OCI-LY3 (cell line): ENCODE measurements around the gene DELE1.

Source experiments
- H2AFZ ChIP-seq: fragments of 200-600, 300-600 bp; shearing (Covaris generic); 2 replicates; pipeline ENCODE4 v1.6.0; 2014; ENCODE audit warnings: antibody characterized with exemption, low read depth, low read length
- H3K27ac ChIP-seq: fragments of 200-600, 300-600 bp; sonication (generic); 2 replicates; pipeline ENCODE4 v1.5.1; 2014; ENCODE audit warnings: mild to moderate bottlenecking, low read length, moderate library complexity, mixed read lengths
- H3K27me3 ChIP-seq: fragments of 200-600, 300-600 bp; sonication (generic); 2 replicates; pipeline ENCODE4 v1.6.1; 2014; ENCODE audit warnings: low read depth, low read length, mixed read lengths
- H3K36me3 ChIP-seq: fragments of 200-600, 300-600 bp; sonication (generic); replicated peaks from 2 replicates; pipeline ENCODE3; 2014; ENCODE audit warnings: low read depth, low read length, mixed read lengths
- H3K4me1 ChIP-seq: fragments of 300-600, 200-600 bp; sonication (generic); 2 replicates; pipeline ENCODE4 v1.6.1; 2014; ENCODE audit warnings: low read length, mixed read lengths
- H3K4me2 ChIP-seq: fragments of 200-600, 300-600 bp; sonication (generic); 2 replicates; pipeline ENCODE4 v1.6.1; 2014; ENCODE audit warnings: low read length, mixed read lengths
- H3K4me3 ChIP-seq: fragments of 300-600, 200-600 bp; sonication (generic); 2 replicates; pipeline ENCODE4 v1.5.1; 2014; ENCODE audit warnings: antibody characterized with exemption, mild to moderate bottlenecking, low read length, moderate library complexity
- H3K79me2 ChIP-seq: fragments of 300-600, 200-600 bp; shearing (Covaris generic); 2 replicates; pipeline ENCODE4 v1.6.1; 2014; ENCODE audit warnings: mild to moderate bottlenecking, low read length, mixed read lengths
- H3K9ac ChIP-seq: fragments of 300-600, 200-600 bp; shearing (Covaris generic); 2 replicates; pipeline ENCODE4 v1.6.0; 2014; ENCODE audit warnings: mild to moderate bottlenecking, low read length, moderate library complexity
- H3K9me3 ChIP-seq: fragments of 200-600, 300-600 bp; shearing (Covaris generic); 2 replicates; pipeline ENCODE4 v1.6.1; 2014; ENCODE audit warnings: low read length, mixed read lengths; ENCODE audit not compliant: insufficient read depth
- H4K20me1 ChIP-seq: fragments of 200-600, 300-600 bp; sonication (generic); 2 replicates; pipeline ENCODE4 v1.6.1; 2016; ENCODE audit warnings: low read length, mixed read lengths; ENCODE audit not compliant: insufficient read depth
- CTCF ChIP-seq: fragments of 200-600, 300-600 bp; sonication (generic); IDR thresholded peaks from 2 replicates; pipeline ENCODE4 v1.5.1; 2014; ENCODE audit warnings: antibody characterized with exemption, low read length, low read depth
- EZH2phosphoT487 ChIP-seq: fragments of 200-600 bp; shearing (Covaris generic); IDR thresholded peaks from 2 replicates; pipeline ENCODE4 v1.6.1; 2018; ENCODE audit warnings: antibody characterized with exemption, mixed run types, low read depth

Gene DELE1

GRCh38 chr5:141945511-141946051 lies 21.9 kb downstream of the DELE1 start:
- Histone ChIP-seq H2AFZ (no peak overlapping the region), H3K4me1 (no peaks in the 10 kb centered on the region), H3K79me2 (no peaks in the 10 kb centered on the region), H3K9me3 (no peaks in the 10 kb centered on the region), H3K36me3 (no peaks in the 10 kb centered on the region), H3K4me3 (no peak overlapping the region), H3K4me2 (no peak overlapping the region), H4K20me1 (no peaks in the 10 kb centered on the region), H3K27ac (no peak overlapping the region), H3K27me3 (no peaks in the 10 kb centered on the region), H3K9ac (no peak overlapping the region)
- TF ChIP-seq EZH2phosphoT487 (no peak), CTCF (no peak)

- Histone ChIP-seq H3K27me3 (no peaks in the 10 kb centered on the region), H3K4me3 (no peak overlapping the region), H4K20me1 (no peaks in the 10 kb centered on the region), H3K79me2 (no peaks in the 10 kb centered on the region), H3K4me2 (no peak overlapping the region), H3K4me1 (no peaks in the 10 kb centered on the region), H2AFZ (no peak overlapping the region), H3K9me3 (no peaks in the 10 kb centered on the region), H3K36me3 (no peaks in the 10 kb centered on the region), H3K27ac (no peak overlapping the region), H3K9ac (no peak overlapping the region)
- no peak for TF ChIP-seq CTCF
Observed at GRCh38 chr5:141947316-141947715, 23.6 kb downstream of the DELE1 start.

- H3K36me3 ChIP-seq: no peaks in the 10 kb centered on the region
- H3K79me2 ChIP-seq: no peaks in the 10 kb centered on the region
- H2AFZ ChIP-seq: no peak overlapping the region
- H3K9ac ChIP-seq: no peak overlapping the region
- TF ChIP-seq CTCF (no peak), EZH2phosphoT487 (no peak)
- H3K4me1 ChIP-seq: peaks cover under 1% of the 10 kb centered on the region; the same call in 1 of the 2 replicates
- H3K4me2 ChIP-seq: no peak overlapping the region
- H3K27me3 ChIP-seq: no peaks in the 10 kb centered on the region
- H3K4me3 ChIP-seq: no peak overlapping the region
- no peaks in the 10 kb centered on the region for H3K9me3 ChIP-seq
- H3K27ac ChIP-seq: no peak overlapping the region
- no peaks in the 10 kb centered on the region for H4K20me1 ChIP-seq
Observed at GRCh38 chr5:141948812-141949211, 25.1 kb downstream of the DELE1 start.

GRCh38 chr5:141949511-141949910 lies 25.8 kb downstream of the DELE1 start:
- Histone ChIP-seq H3K9ac (no peak overlapping the region), H3K4me1 (peaks cover 7% of the 10 kb centered on the region), H4K20me1 (no peaks in the 10 kb centered on the region), H3K36me3 (no peaks in the 10 kb centered on the region), H2AFZ (no peak overlapping the region), H3K79me2 (no peaks in the 10 kb centered on the region), H3K4me2 (no peak overlapping the region), H3K27ac (no peak overlapping the region), H3K9me3 (no peaks in the 10 kb centered on the region), H3K27me3 (no peaks in the 10 kb centered on the region), H3K4me3 (no peak overlapping the region)
- TF ChIP-seq EZH2phosphoT487: no peak
- no peak for TF ChIP-seq CTCF
